ENCODE measurements around the gene NOX5. TPM values are rescaled to one million over a fixed set of nuclear protein-coding genes. Genes with fewer than 3 reads are reported as not detected.

The NOX5 gene
- total and polyA plus RNA-seq, 2 donors (not counting 1 experiment from before 2014, with no cell fraction given), result 0.25 to 0.33 TPM

GRCh38 chr15:69072906-69073305 is 58.4 kb downstream of the NOX5 start:
- Histone ChIP-seq H2AFZ (ENCODE audit: low read length) (no peak overlapping the region), H3K4me3 (replicated peaks in 1 of 4; ENCODE audit: control extremely low read depth in 1 of 4, insufficient read depth in 1 of 4, low read depth in 3 of 4, low read length in 4 of 4) (no peak overlapping the region), H3K4me1 (ENCODE audit: control insufficient read depth, extremely low read depth, insufficient read depth, low read length) (no peaks in the 10 kb centered on the region), H3K36me3 (ENCODE audit: control insufficient read depth, insufficient read depth, low read length) (no peaks in the 10 kb centered on the region), H3K9ac (ENCODE audit: insufficient read depth, low read length) (no peak overlapping the region), H3K9me3 (ENCODE audit: control insufficient read depth, insufficient read depth, low read depth, low read length) (no peaks in the 10 kb centered on the region), H3K27ac (ENCODE audit: insufficient read depth, low read length) (no peak overlapping the region), H3K79me2 (ENCODE audit: control insufficient read depth, insufficient read depth, low read length) (no peaks in the 10 kb centered on the region), H4K20me1 (ENCODE audit: control insufficient read depth, extremely low read depth, insufficient read depth, low read length) (no peaks in the 10 kb centered on the region), H3K4me2 (ENCODE audit: extremely low read depth, insufficient read depth, low read length) (no peak overlapping the region), H3K27me3 (ENCODE audit: control insufficient read depth, insufficient read depth, low read length) (no peaks in the 10 kb centered on the region)
- DNase-seq (ENCODE audit: low read depth in 2 of 2), result no peak
- TF ChIP-seq EZH2 (IDR thresholded peaks at IDR 0.05; ENCODE audit: low read length, missing control alignments), result no peak
- no peak for TF ChIP-seq CTCF (conservative IDR thresholded peaks at IDR 0.05 in 1 of 2, IDR thresholded peaks at IDR 0.05 in 1 of 2; ENCODE audit: low read depth in 1 of 2, low read length in 2 of 2)

GRCh38 chr15:69074001-69074842 is 59.7 kb downstream of the NOX5 start:
- H3K9ac ChIP-seq (ENCODE audit: insufficient read depth, low read length), result peak overlapping the region; percentile 38
- H3K27me3 ChIP-seq (ENCODE audit: control insufficient read depth, insufficient read depth, low read length), result no peaks in the 10 kb centered on the region
- no peak for TF ChIP-seq EZH2 (IDR thresholded peaks at IDR 0.05; ENCODE audit: low read length, missing control alignments)
- TF ChIP-seq CTCF (conservative IDR thresholded peaks at IDR 0.05 in 1 of 2, IDR thresholded peaks at IDR 0.05 in 1 of 2; ENCODE audit: low read depth in 1 of 2, low read length in 2 of 2), result no peak
- no peaks in the 10 kb centered on the region for H3K4me1 ChIP-seq (ENCODE audit: control insufficient read depth, extremely low read depth, insufficient read depth, low read length)
- H3K79me2 ChIP-seq (ENCODE audit: control insufficient read depth, insufficient read depth, low read length), result no peaks in the 10 kb centered on the region
- no peak overlapping the region for H3K27ac ChIP-seq (ENCODE audit: insufficient read depth, low read length)
- peak; percentile 65 to 75 for DNase-seq (ENCODE audit: low read depth in 2 of 2)
- H2AFZ ChIP-seq (ENCODE audit: low read length), result peak overlapping the region; percentile 96
- no peaks in the 10 kb centered on the region for H3K9me3 ChIP-seq (ENCODE audit: control insufficient read depth, insufficient read depth, low read depth, low read length)
- no peaks in the 10 kb centered on the region for H3K36me3 ChIP-seq (ENCODE audit: control insufficient read depth, insufficient read depth, low read length)
- no peaks in the 10 kb centered on the region for H4K20me1 ChIP-seq (ENCODE audit: control insufficient read depth, extremely low read depth, insufficient read depth, low read length)
- peak overlapping the region; percentile 56 to 76 (median 72) for H3K4me3 ChIP-seq (replicated peaks in 1 of 4; ENCODE audit: control extremely low read depth in 1 of 4, insufficient read depth in 1 of 4, low read depth in 3 of 4, low read length in 4 of 4)
- H3K4me2 ChIP-seq (ENCODE audit: extremely low read depth, insufficient read depth, low read length), result peak overlapping the region; percentile 90

- Histone ChIP-seq H3K27me3 (ENCODE audit: control insufficient read depth, insufficient read depth, low read length) (no peaks in the 10 kb centered on the region), H4K20me1 (ENCODE audit: control insufficient read depth, extremely low read depth, insufficient read depth, low read length) (no peaks in the 10 kb centered on the region), H3K9me3 (ENCODE audit: control insufficient read depth, insufficient read depth, low read depth, low read length) (no peaks in the 10 kb centered on the region), H3K9ac (ENCODE audit: insufficient read depth, low read length) (no peak overlapping the region), H3K4me3 (replicated peaks in 1 of 4; ENCODE audit: control extremely low read depth in 1 of 4, insufficient read depth in 1 of 4, low read depth in 3 of 4, low read length in 4 of 4) (peak overlapping the region; percentile 56 to 76 (median 72)), H3K79me2 (ENCODE audit: control insufficient read depth, insufficient read depth, low read length) (no peaks in the 10 kb centered on the region), H3K27ac (ENCODE audit: insufficient read depth, low read length) (no peak overlapping the region), H3K36me3 (ENCODE audit: control insufficient read depth, insufficient read depth, low read length) (no peaks in the 10 kb centered on the region), H3K4me1 (ENCODE audit: control insufficient read depth, extremely low read depth, insufficient read depth, low read length) (no peaks in the 10 kb centered on the region), H2AFZ (ENCODE audit: low read length) (peak overlapping the region; percentile 96), H3K4me2 (ENCODE audit: extremely low read depth, insufficient read depth, low read length) (peak overlapping the region; percentile 90)
- DNase-seq (ENCODE audit: low read depth in 2 of 2), result peak; percentile 25 to 40
- no peak for TF ChIP-seq CTCF (conservative IDR thresholded peaks at IDR 0.05 in 1 of 2, IDR thresholded peaks at IDR 0.05 in 1 of 2; ENCODE audit: low read depth in 1 of 2, low read length in 2 of 2)
- no peak for TF ChIP-seq EZH2 (IDR thresholded peaks at IDR 0.05; ENCODE audit: low read length, missing control alignments)
Observed at GRCh38 chr15:69074843-69075224, 60.3 kb downstream of the NOX5 start.
